Fibroblast of mammary gland (primary cell): ENCODE measurements around the gene SH3BGRL2.

Experiments
- DNase-seq: peaks from one replicate; pipeline ENCODE4 v3.0.0-alpha.2; 2010; ENCODE audit warnings: low read depth
- H3K4me3 ChIP-seq: 2 replicates; pipeline ENCODE4 v1.5.1; 2011; ENCODE audit warnings: low read depth, mild to moderate bottlenecking, low read length, moderate library complexity; ENCODE audit not compliant: control insufficient read depth
- TF ChIP-seq, protein P1 (sequence below): conservative IDR thresholded peaks from 2 replicates; pipeline ENCODE4 v1.5.1; 2011; ENCODE audit warnings: low read depth, low read length, inconsistent platforms; ENCODE audit not compliant: control insufficient read depth, insufficient read depth

SH3BGRL2 gene

GRCh38 chr6:79631693-79632172, 604 bp downstream of the SH3BGRL2 start:
- no peak for DNase-seq
- TF ChIP-seq, protein P1, sequence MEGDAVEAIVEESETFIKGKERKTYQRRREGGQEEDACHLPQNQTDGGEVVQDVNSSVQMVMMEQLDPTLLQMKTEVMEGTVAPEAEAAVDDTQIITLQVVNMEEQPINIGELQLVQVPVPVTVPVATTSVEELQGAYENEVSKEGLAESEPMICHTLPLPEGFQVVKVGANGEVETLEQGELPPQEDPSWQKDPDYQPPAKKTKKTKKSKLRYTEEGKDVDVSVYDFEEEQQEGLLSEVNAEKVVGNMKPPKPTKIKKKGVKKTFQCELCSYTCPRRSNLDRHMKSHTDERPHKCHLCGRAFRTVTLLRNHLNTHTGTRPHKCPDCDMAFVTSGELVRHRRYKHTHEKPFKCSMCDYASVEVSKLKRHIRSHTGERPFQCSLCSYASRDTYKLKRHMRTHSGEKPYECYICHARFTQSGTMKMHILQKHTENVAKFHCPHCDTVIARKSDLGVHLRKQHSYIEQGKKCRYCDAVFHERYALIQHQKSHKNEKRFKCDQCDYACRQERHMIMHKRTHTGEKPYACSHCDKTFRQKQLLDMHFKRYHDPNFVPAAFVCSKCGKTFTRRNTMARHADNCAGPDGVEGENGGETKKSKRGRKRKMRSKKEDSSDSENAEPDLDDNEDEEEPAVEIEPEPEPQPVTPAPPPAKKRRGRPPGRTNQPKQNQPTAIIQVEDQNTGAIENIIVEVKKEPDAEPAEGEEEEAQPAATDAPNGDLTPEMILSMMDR = no peak
- peak overlapping the region; percentile 67 for H3K4me3 ChIP-seq

DNA sequence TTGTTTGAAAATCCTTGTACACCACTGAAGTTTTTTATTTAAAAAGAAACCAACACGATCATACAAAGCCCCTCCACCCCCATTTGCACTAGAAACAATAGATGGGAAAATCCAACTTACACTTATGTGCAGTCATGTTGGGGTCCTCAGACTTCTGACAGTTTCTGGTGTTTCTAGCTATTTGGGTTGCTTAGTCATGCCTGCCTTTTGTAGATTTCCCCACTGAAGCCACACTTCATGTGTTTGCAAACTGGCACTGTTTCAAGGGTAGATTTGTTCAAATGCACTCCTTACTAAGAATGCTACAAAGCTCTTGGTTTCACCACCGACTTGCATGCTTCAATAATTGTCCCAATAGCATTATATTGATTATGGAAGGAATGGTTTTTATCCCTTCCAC, 1.5 kb downstream of the SH3BGRL2 start:
- H3K4me3 ChIP-seq = no peak overlapping the region
- DNase-seq = no peak
- TF ChIP-seq, protein P1 = no peak

DNA sequence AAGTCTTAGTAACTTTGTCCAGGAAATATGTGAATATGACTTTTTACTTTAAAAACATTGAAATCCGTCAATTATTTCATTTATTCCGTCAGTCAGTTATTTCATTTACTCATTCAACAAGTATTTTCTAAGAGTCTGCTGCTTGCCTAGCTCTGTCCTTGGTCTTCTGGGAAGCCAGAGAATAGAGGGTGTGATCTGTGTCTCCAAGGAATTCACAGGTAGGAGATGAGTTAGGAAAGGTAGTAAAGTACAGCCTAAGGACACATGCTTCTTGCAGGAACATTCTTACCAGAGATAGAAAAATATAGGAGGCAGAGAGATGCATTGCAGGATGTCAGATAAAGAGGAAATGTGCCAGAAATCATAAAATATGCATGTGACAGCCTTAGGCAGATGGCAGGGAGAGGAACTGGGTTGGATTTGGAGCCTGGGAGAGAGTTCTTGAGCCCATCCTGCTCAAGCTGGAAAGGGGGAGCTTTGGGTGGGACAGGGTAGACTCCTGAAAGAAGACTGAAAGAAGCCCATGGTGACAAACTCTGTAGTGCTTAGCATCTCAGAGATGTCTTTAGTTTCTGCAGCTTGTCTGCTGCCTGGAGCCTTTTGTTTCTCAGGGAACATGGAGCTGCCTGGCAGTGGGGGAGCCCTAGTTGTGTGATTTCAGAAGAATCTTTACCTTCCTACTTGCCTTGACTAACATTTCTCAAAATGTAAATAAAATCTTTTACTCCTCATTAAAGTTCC, 3.5 kb downstream of the SH3BGRL2 start:
- H3K4me3 ChIP-seq = no peak overlapping the region
- no peak for DNase-seq
- TF ChIP-seq, protein P1 = no peak

- no peak overlapping the region for H3K4me3 ChIP-seq
- TF ChIP-seq, protein P1 = no peak
- DNase-seq = peak; percentile 17
Observed at GRCh38 chr6:79635232-79635543, 4.1 kb downstream of the SH3BGRL2 start.

- no peak overlapping the region for H3K4me3 ChIP-seq
- DNase-seq = no peak
- TF ChIP-seq, protein P1 = no peak
Observed at GRCh38 chr6:79636673-79637072, 5.5 kb downstream of the SH3BGRL2 start.

DNA sequence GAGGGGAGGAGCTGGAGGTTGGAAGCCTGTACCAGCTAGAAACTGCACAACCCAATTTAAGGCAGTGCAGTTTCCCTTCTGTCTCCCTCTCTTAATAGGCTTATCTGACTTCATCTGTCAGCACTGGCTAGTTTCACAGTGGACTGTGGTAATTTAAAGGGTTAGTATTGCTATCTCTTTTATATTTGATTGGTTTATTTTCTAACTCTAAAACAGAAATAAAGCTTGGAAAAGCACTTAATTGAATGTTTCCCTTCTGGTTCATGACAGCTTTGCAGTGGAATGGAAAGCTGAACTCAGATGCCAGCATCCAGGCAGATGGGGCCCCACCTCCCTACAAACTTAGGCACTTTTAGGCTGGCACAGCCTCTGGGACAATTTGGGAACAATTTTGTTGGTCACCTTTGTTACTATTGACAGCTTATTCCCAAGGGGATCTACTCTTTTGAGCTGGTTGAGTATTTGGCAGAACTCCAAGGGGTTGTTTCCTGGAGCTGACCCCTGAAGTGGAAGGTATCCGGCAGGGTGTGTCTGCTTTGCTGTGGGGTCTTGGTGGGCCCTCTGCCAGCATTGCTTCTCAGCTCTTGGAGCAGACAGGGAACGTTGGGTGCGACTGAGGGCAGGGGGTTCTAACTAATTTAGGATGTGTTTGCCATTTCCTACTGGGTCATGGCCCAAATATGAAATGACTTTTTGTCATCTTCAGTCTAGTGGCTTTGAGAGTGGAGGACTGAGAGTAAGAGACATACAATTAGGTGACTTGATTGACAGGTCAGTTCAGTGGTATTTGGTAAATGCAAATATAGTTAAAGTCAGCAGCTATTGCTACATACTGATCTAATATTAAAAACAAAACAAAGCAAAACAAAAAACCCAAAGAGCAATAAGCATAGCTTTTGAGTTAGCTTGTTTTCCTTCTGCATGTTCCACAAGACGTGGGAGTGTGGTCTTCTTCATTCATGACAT, 9.3 kb downstream of the SH3BGRL2 start:
- H3K4me3 ChIP-seq = no peak overlapping the region
- TF ChIP-seq, protein P1 = no peak
- DNase-seq = no peak
